HG02884 (cell line): Measurements from ENCODE around the gene E2F3.
"Not testable (repeated sequence)": the region's sequence is repeated elsewhere in the genome, so short reads cannot be mapped to it uniquely, and the experiment has no call there.

Experiments used
- ATAC-seq: cut with Tn5 transposase; IDR thresholded peaks from one replicate; pipeline ENCODE4 v1.9.1; 2021; ENCODE audit warnings: mild to moderate bottlenecking, moderate library complexity; ENCODE audit not compliant: unreplicated experiment

The E2F3 gene

DNA sequence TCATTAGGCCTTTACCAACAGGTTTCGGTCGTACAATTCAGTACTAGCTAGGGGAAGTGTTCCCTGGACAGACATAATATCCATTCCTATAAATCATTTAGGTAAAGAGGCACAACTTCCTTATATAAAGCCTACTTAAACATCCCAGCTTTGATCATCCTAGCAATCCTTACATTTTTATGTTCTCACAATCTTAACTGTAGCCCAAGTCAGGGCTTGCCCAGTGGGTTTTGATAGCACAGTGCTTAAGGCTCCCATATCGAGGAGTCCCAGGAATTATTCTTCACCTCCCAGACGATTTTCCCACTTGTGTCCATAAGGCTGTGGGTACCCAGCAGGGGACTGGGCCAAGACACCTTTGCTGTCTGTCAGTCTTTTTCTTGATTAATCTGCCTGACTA lies 63.2 kb downstream of the E2F3 start:
- ATAC-seq: no peak

DNA sequence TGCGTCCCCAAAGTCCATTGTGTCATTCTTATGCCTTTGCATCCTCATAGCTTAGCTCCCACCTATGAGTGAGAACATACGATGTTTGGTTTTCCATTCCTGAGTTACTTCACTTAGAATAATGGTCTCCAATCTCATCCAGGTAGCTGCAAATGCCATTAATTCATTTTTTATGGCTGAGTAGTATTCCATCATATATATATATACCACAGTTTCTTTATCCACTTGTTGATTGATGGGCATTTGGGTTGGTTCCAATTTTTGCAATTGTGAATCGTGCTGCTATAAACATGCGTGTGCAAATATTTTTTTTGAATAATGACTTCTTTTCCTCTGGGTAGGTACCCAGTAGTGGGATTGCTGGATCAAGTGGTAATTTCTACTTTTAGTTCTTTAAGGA lies 63.9 kb downstream of the E2F3 start:
- ATAC-seq: not testable (repeated sequence)

DNA sequence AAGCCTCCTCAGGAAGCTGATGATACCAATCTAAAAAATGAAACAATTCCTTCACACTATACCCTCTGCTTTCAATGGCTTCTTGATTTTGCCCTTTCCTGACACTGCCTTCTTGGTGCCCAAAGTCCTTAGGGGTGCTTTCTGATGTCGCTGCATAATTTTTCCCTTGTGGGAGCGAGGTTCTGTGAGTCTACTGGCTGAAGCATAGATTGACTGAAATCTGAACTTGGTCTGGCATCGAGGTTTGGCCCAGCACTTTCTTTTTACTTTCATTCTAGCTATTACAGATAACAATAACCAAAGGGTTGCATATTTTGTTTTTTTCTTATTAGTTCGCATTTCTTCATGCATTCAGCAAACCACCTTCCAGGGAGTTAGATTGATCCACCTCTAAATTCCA lies 65.8 kb downstream of the E2F3 start:
- peak; percentile 57 for ATAC-seq

DNA sequence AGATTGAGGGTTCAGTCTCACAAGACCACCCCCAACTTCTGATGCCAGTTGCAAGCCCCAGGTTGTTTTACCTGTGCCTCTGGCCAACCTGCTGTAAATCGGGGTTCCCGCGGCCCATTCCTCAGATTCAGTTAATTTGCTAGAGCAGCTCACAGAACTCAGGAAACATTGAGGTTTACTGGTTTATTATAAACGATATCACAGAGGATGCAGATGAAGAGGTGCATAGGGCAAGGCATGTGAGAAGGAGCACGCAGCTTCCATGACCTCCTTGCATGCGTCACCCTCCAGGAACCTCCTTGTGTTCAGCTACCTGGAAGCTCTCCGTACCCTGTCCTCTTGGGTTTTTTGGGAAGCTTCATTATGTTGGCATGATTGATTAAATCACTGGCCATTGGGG lies 66.5 kb downstream of the E2F3 start:
- no peak for ATAC-seq

DNA sequence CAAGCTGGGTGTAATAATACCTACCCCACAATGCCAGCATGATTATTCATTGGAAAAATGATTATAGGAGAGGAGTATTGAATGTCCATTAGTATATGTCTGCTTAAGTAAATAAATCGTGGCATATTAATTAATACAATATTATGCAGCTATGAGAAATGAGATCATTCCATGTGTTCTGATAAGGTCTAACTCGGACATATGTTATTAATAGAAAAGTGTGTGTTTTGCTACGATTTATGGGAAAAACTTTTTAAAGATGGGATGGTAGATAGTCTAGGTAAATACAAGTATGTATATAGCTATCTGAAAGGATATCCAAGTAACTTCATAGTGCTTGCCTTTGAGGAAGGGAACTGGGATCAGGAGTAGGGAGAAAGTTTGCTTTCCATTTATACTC lies 71.1 kb downstream of the E2F3 start:
- no peak for ATAC-seq

DNA sequence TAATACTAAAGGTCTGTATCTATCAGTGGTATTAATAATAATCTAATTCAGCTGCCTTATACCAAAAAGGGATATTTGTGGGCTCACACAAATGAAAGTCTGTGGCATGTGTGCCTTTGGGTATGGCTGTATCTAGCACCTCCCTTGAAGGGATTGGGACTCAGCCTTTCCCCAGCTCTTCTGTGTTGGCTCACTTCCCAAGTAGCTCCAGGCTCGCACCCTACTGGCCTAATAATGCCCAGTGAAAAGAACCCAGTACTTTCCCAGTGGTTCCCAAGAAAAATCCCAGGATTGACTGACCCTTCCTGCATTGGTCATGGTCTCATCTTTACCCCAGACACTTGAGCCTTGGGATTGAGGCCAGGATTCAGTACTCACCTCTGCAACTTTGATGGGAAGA lies 71.8 kb downstream of the E2F3 start:
- no peak for ATAC-seq

DNA sequence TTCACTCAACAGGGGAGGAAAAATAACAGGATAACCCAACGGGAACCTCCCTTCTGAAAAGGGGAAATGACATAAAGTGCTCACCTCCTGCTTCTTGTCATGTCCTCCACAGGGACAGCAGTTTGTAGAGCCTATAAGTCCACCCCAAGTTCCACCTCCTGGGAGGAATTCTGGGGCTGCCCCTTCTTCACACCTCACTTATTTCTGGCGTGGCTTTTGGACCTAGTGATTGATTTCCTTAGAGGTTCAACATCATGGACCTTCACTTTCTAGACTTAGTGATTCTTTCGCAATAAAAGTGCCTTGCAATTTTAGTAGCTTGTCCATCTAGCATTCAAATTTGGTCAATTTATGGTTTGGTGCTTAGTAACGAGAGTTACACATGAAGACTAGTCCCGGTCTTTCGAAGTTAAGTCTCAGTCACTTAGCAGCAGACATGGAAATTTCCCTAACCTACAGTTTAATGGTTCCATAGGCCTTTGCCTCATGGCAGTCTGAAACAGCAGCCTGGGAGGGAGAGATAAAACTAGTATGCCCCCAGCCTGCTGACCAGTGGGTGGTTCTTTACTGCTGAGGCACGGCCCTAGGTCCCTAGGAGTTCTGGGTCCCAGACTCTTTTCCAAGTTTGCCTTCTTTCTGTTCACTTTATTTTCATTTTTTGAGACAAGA lies 73.3 kb downstream of the E2F3 start:
- ATAC-seq: no peak

DNA sequence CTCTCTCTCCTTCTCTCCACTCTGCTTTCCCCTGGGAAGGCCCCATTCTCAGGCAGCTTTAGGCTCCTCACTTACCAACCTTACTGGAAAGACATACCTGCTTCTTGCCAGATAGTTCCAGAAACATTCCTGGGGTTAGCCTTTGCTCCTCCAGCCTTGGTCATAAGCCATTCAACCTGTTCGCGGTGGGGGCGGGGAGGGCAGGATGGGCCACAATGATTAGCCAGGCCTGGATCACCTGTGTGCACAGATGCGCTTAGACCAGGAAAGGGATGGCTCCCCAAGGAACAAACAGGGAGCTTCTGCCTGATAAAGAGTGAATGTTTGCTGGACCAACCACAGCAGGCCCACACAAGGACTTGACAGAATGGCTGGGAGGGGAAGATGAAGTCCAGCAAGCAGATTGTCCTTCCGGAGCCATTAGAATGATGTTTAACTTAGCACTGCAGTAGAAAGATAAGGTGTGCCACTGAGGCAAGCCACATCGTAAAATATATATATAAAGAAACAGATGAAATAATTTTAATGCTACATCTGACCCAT lies 74.9 kb downstream of the E2F3 start:
- ATAC-seq: no peak

DNA sequence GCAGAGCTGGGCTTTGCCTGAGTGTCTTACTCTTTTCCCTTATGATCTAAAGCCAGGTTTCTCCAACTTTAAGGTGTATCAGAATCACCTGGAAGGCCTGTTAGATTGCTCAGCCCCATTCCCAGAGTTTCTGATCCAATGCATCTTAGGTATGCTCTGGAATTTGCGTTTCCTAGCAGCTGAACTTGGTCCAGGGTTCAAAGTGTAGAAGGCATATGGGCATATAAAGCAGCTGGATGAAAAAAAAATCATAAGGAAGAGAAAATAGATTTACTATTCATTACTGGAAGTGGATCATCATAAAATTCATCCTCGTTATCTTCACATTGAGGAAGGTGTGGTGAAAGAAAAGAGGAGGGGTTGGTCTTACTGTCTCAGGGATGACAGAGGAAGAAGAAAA lies 75.8 kb downstream of the E2F3 start:
- no peak for ATAC-seq

DNA sequence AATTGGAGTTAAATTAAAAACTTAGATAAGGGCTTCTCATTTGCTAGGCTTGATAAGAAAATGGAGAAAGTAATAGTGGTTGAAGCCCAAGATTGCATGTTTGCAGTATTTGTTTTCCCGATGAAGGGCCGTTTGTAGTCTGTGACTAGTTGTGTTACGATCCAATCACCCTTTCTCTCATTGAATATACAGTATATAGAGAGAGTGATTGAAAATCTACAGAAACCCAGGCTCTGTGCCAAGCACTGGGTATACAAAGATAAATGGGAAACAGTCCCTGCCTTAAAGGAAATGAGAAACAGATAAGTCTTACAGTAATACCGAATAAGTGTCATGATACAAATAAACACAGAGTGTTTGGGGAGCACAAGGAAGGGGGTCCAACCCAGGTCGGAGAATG lies 77.4 kb downstream of the E2F3 start:
- ATAC-seq: no peak

DNA sequence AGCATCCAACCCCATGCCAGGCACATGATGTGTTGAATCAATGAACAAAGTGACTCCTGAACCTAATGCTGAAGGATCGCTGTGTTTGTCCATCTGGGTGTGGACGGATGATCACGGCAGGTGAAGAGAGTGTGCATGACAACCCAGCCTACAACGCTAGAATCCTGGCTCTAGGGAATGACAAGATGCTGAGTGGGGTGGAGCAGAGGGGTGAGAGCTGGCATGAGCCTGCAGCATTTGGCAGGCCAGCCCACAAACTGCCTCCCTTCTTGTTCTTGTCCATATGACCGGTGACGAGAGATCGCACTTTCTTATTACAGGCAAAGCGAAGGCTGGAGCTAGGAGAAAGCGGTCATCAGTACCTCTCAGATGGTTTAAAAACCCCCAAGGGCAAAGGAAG lies 77.8 kb downstream of the E2F3 start:
- ATAC-seq: no peak

DNA sequence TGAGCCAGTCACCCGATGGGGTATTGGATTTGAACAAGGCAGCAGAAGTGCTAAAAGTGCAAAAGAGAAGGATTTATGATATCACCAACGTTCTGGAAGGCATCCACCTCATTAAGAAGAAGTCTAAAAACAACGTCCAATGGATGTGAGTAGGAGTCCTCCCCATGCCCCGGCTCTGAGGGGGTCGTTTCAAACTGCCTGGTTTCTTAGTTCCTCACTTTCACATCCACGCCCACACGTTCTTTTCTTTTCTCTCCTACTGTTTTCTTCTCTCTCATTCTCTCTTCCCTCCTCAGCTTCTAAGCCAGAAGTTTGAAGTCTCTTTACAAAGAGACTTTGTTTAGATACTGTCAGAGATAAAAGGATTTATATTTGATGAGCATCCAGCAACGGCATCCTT lies 79.6 kb downstream of the E2F3 start:
- no peak for ATAC-seq

DNA sequence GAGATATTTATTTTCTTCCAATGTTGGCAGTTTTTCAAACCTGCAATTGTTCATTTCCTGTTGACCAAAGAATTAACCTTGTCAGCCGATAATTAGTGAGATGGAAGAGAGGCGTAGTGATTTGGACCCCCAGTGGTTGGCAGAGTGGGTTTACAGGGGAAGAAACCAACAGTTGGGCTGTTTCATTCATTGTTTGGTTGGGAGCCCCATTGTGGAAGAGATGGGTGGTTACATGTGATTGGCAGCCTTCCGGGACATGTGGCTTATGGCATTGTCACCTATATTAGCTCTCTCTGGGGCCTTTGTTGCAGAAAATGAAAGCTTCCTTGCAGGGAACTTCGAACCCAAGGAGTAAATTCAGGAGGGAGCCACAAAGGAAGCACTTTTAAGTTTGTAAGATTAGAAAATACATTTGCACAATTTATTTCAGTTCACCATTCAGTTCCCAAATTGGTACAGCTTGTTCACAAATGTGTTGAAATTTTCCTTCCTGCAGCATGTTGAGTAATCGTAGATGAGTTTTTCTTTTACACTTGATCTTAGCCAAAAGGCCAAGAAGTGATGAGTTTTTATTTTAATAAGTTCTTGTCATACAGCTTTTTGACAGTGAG lies 82.3 kb downstream of the E2F3 start:
- ATAC-seq: no peak

DNA sequence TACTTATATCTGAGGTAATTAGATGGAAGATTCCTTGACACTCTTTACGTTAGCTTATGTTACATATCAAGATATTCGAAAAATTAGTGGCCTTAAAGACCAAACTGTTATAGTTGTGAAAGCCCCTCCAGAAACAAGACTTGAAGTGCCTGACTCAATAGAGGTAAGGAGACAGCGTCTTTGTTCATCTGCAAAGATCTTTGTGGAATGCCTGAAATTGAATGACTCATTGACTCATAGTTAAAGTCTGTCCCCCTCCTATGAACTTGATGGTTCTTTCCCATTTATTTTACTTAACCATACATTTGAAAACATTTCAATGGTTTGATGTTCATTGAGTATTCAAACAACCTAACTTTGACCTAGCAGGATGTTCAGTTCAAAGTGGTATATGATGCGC lies 85.0 kb downstream of the E2F3 start:
- no peak for ATAC-seq

DNA sequence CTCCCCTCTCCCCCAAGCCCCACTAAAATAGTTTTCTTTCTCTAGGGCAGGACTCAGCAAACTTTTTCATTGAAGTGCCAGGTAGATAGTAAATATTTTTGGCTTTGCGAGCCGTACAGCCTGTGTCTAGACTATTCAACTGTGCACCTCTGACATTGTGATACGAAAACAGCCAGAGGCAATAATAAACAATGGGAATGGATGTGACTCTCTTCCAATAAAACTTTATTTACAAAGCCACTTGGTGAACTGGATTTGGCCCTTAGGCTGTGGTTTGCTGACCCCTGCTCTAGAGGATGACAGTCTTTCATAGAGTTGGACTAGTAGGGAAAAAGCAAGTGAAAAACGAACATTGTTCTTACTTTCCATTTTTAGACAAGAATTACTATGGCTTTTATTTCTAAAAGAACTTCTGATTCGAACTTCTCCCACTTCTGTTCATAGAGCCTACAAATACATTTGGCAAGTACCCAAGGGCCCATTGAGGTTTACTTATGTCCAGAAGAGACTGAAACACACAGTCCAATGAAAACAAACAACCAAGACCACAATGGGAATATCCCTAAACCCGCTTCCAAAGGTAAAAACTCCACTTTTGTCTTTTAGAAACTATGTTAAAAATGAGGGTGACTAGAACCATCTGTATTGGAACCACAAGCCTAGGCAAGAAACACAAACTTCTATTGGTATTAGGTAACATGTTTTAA lies 86.1 kb downstream of the E2F3 start:
- no peak for ATAC-seq

DNA sequence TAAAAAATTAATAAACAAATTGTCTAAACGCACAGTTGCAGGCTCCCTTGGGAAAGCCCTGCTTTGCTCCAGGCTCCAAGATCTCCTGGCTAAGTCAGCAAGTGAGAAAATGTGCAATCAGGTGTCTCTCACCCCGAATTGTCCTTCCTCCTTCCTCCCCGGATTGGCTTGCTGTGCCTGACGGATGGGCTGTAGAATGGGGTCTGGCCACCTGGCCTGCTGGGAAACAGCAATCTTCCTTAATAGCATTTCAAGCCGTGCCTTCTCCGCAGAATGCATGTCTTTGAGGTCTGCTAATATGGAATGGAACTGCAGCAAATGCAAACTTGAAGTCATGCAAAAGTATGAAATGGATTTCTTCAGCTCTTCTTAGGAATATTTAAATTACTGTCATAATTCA lies 88.9 kb downstream of the E2F3 start:
- no peak for ATAC-seq

DNA sequence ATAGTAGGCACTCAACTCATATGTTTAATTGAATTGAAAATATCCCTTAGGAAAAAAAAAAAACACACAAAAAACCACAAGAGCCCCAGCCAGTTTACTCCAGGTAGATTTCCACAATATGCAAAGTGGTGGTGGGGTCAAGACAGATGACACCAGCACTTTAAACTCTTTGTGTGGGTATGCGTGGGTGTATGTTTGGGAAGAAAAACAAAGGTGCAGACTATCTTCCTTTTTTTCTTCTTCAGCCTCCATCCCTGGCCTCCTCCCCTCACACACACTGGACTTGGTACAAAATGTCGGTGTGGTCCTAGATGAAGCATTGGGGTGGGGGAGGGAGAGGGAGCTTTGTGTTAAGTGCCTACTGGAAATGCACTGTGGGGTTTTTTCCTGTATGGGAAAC lies 90.4 kb downstream of the E2F3 start:
- no peak for ATAC-seq

DNA sequence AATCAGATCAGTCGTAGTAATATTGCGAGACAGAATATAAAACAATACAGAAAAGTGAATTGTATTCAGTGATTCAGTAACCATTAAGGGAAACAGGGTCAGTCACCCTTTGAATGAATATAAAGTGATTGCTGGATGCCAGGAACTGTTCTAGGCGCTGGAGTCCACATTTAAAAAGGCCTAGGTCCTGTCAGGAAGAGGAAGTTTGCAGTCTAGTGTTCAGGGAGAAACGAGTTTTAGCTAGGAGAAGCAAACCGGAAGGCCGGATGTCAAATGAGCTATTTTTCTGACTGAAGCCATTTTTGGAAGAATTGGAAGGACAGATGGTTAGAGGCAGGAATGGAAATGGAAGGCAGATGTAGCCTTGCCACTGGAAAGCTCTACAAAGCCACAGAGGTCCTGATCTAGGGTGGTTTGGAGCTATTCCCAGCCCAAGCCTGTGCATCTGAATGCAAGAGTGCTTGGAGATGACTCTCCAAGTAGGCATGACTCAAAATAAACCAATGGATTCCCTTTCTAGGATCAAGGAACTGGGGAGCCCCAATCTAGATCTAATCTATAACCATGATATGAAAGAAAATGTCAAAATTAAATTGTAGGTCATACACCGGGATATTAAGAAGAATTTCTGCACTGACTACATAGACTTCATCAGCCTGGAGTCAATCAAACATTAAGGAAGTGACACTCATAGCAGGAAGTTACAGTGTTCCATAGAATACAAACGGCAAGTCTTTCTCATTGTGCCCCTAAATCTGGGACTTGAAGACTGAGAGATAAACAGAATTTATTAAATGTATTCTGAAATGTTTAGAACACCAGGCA lies 95.7 kb downstream of the E2F3 start:
- no peak for ATAC-seq

DNA sequence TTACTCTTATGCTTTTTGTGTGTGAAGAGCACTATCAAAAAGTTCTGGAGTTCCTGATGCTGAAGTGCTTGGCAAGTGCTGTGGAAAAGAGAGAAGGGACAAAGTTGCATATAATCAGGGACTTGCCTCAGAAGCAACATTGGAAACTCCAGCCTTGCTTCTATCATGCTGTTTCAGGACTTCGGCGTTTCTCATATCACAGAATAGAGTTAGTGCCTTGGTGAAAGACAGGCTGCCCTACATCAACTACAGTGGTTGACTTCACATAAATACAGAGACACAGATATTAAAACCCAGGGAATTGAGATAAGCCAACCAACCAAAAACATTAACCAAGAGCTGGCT lies 96.3 kb downstream of the E2F3 start:
- ATAC-seq: no peak

DNA sequence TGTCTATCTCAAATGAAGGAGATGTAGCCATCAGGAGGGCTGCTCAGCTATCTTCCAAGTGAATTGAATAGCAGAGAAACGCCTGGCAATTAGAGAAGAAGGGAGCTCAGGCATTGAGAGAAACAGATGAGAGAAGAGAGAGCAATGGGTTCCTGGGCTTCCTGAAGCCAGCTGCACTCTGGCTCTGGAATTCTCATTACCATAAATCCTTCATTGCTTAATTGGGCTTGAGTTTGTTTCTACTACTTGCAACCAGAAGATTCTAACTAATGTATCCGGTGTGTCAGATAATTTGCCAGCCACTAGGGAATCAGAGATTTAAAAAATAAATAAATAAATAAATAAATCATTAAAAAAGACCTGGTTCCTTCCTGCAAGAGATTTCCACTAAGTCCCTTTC lies 107.5 kb downstream of the E2F3 start:
- no peak for ATAC-seq

DNA sequence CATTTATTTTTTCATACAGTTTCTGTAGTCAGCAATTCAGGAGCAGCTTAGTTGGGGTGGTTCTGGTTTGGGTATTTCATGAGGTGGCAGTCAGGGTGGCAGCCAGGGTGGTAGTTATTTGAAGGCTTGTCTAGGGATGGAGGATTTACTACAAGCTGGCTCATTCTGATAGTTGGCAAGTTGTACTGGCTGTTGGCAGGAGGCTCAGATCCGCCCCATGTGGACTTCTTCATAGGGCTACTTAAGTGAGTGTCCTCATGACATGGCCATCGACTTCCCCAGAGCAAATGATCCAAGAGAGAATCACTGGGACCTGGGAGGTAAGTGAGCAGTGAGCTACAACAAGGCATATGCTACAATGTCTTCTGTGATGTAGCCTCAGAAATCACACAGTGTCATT lies 110.2 kb downstream of the E2F3 start:
- ATAC-seq: no peak
